HG03135 (cell line): ENCODE data around the gene NOXA1.

Experiments used
- ATAC-seq: cut with Tn5 transposase; IDR thresholded peaks from one replicate; pipeline ENCODE4 v1.9.1; 2021; ENCODE audit warnings: mild to moderate bottlenecking, moderate library complexity; ENCODE audit not compliant: unreplicated experiment

The NOXA1 gene

DNA sequence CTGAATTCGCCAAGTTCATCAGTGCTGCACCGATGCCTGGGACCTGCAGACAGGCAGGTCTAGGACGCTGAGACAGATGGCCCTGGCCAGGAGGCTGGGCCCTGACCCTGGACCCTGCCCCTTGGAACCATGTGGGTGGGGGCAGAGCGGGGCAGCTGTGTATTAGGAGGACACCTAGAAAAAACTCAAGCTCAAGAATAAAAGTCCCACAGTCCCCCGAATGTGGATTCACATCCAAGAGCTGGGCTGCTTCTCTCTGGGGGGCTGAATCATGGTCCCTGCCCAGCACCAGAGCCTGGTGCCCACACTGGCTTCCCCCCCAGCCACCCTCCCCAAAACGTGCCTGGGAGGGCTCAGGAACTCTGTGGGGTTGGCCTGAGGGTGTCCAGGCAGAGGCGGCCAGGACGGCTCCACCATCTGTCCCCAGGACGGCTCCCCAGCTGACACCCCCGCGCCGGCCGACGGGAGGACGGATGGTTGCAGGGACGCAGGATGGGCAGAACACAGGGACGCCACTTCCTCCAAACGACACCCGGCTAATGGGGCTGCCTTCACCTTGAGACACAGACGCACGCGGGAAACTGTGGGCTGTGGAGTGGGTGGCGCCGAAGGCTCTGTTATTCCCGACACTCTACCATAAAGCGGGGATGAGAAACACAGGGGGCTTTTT is 35.2 kb upstream of the NOXA1 start:
- ATAC-seq, result no peak

DNA sequence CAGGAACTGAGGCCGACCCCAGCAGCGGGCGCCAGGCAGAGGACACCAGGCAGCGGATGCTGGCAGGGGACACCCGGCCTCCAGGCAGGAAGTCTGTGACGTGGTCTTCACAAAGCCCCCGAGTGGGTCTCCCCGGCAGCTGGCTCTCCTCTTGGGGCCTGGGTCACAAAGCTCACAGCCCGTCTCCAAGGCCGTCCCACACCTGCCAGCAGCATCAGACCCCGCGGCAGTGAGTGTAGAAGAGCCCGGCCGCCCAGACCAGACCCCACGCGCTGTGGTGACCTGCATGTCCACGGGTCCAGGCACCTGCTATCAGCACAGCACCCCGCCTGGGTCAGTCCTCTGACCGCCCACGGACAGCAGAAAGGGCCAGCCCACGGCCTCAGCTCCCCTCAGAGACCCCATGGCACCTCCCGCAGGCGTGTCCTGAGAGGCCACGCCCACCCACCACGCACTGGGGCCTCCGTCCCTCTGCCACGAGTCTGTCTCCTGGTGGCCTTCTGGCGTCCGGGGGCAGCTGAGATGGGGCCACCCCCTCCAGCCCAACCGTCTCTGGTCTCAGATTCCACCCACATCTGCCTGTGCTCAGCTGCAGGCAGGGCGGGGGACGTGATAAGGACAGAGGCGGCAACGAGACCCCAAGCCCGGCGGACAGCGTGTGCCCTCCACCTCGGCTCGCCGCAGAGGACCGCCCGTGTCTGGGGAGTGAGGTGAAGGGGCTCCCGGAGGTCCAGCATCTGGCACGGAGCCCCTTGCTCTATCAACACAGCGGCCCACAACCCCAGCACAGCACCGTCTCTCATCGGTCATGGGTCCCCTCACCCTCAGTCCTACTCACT is 34.4 kb upstream of the NOXA1 start:
- ATAC-seq, result no peak

- no peak for ATAC-seq
Observed at GRCh38 chr9:137389428-137389746, 33.8 kb upstream of the NOXA1 start.

DNA sequence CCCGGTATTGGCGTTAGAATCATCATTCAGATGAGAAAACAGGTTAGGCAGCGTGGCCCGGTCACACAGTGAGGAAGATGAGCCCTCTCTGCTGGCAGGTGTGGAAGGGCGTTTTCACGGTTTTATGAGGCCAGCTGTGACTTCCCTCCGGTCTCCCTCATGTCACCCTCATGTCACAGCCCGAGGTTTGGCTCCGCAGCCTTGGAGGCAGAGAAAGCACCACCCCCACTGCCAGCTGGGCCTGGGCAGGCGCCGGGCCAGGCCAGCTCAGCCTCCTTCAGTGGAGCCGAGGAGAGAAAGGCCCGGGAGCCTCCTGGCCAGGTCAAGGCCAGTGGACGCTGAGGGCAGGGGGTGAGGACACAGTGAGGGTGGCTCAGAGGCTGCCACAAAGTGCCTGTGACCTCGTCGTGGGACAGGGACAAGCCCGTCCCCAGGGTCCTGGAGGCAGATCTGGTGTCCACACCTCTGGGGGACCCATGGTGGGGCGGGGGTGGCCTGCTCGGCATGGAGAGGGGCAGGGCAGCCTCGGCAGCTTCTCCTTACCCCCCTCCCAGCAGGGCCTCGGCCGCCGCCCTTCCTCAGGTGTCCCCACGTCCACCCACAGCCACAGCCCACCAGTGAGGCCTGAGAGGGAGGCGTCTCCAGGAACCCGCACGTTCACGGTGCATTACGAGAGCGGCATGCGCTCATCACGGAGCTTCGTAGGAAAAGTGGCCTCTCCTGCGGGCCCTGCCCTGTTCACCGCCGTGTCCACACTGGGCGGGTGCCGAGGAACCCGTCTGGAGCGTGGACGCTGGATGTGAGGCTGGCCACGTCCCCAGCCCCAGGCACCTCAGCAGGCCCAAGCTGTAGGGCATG is 32.4 kb upstream of the NOXA1 start:
- no peak for ATAC-seq

GRCh38 chr9:137391411-137391754 is 31.8 kb upstream of the NOXA1 start:
- no peak for ATAC-seq

- ATAC-seq, result no peak
Observed at GRCh38 chr9:137392232-137393007, 30.8 kb upstream of the NOXA1 start.

DNA sequence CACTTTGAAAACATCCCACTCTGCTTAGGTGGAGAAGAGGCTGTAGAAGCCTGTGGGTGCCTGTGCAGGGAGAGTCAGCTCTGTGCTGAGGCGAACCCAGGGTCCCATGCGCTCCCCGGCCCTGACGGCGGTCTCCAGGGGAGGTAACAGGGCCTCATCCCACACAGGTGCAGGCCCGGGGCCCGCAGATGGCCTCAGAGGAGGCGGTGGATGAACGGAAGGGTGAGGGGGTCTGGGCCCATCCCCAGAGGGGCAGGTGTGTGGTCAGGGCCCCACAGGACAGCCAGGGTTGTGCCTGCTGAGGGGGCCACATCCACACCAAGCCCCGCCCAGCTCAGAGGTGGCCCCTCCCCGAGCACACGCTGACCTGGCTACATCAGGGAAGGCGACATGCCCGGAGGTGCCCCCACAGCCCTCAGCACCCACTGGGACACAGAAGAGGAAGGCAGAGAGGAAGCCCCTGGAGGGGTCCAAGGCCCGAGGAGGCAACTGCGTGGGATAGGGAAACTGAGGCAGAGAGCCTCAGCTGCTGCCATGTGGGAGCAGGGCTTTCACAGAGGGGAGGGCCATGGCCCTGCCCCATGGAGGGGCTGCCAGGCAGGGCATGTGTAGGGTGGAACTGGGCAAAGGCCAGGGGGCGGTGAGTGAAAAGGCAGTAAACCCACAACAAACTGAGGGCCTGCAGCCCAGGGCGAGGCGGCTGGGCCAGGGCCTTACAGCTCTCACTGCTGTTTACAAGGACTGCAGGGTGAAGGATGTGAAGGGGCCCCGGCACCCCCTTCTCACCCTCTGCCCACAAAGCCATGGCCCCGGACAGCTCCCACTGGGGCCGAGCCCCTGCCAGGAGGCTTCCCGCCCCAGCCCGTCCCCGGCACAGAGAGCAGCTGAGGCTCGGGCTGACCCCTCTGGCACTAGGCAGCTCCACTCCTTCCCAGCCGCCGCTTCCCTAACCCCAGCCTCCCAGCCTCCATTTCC is 29.7 kb upstream of the NOXA1 start:
- ATAC-seq, result no peak

GRCh38 chr9:137394866-137395665 is 28.1 kb upstream of the NOXA1 start:
- ATAC-seq, result no peak

- ATAC-seq, result no peak
Observed at GRCh38 chr9:137395666-137396010, 27.6 kb upstream of the NOXA1 start.

DNA sequence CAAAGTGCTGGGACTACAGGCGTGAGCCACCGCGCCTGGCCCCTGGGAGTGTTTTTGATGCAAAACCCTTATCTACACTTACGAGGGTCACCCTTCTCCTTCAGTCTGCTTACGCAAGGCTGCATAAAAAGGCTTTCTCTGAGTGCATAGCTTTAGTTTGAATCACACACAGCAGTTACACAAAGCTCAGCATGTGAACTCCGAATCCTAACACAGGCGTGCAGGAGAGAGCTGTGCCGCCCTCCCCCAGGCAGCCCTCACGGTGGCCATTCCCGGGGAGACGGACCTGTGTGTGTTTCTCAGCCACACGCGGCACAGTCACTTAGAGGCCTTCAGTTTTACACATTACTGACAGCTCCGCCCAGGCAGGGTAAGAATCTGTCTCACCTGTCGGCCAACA is 27.0 kb upstream of the NOXA1 start:
- ATAC-seq, result no peak

DNA sequence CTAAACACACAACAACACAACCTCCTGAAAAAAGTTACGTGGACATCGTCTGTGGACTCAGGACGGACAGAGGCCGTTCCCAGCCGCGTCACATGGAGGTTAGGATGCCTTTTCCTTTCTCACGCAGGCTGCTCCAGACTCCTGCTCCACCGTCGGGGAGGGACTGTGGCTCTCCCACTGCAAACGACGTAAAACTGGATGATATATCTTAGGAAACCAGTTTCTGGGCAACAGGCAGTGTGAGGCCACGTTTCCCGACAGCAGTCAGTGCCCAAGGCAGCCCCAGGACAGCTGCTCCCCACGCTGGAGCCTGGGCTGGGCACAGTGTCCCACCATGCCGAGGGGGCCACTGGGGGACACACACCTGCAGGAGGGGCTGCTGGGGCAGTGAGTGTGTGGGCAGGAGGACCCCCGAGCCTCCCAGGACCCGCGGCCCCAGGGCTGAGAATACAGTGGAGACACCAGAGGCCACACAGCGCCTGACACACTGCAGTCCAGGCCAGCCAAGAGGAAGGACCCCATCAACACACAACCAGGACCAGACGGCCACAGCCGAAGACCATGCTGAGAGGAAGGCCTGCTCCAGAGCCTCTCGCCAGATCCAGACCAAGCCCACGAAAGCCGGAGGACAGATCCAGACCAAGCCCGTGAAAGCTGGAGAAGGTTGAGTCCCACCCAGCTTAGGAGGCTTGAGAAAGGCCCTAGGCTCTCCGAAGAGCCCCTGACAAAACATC is 26.4 kb upstream of the NOXA1 start:
- no peak for ATAC-seq

DNA sequence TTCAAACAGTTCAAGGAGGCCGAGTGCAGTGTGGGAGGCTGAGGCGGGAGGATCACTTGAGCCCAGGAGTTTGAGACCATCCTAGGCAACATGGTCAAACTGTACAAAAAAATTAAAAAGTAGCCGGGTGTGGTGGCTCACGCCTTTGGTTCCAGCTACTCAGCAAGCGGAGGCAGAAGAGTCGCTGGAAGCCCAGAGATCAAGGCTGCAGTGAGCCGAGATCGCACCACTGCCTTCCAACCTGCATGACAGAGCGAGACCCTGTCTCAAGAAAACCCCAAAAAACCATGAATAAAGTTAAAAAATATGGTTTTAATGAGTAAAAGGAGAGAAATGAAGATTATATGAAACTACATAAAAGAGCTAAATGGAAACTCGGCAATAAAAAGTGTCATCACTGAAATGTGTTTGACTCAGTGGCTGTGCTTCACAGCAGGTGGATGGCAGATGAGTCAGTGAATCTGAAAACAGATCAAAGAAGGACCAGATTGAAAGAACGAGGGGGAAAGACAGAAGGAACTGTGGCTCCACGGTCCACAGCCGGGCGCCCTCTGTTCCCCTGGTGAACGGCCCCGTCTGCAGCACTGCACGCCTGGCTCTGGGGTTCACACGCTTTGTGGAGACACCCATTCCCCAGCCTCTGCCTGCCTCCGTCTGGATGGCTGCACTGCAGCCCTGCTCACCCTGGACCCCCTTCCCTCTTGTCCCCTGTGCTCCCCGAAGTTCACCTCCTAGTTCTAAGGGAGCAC is 25.3 kb upstream of the NOXA1 start:
- ATAC-seq, result no peak

DNA sequence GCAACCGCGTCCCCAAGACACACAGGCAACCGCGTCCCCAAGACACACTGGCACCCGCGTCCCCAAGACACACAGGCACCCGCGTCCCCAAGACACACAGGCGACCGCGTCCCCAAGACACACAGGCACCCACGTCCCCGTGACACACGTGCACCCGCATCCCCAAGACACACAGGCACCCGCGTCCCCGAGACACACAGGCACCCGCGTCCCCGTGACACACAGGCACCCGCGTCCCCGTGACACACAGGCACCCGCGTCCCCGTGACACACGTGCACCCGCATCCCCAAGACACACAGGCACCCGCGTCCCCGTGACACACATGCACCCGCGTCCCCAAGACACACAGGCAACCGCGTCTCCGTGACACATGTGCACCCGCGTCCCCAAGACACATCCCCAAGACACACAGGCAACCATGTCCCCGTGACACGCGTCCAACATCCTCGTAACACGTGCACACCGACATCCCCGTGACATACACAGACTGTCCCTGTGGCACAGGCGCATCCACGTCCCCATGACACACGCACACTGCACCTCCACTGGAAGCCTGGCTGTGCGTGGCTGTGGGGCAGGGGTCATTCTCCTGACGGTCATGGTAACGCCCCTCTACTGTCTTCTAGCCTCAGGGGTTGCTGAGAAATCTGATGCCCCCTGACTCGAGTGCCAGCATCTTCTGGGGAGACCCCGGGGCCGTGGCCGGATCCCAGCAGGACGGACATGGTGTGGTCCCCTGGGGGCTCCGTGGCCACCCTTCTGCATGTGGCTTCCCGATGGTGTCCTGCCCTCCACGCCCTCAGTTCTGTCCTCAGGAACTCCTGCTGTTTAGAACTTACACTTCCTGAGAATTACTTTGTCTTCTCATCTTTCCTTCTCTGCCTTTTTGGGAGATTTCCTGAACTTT is 24.4 kb upstream of the NOXA1 start:
- ATAC-seq, result no peak

GRCh38 chr9:137402746-137403145 is 20.4 kb upstream of the NOXA1 start:
- ATAC-seq, result no peak

GRCh38 chr9:137403269-137403668 is 19.9 kb upstream of the NOXA1 start:
- no peak for ATAC-seq

- no peak for ATAC-seq
Observed at GRCh38 chr9:137404961-137405567, 18.1 kb upstream of the NOXA1 start.
